IPS-18c (cell line): ENCODE data around the gene GMPS.
"Not testable (repeated sequence)": the region's sequence is repeated elsewhere in the genome, so short reads cannot be mapped to it uniquely, and the experiment has no call there.

Source experiments
- H3K4me3 ChIP-seq: 2 replicates; pipeline ENCODE4 v1.7.0; 2013; ENCODE audit warnings: low read depth, mild to moderate bottlenecking, low read length, moderate library complexity; ENCODE audit not compliant: insufficient read depth
- H3K9me3 ChIP-seq: one replicate; pipeline ENCODE4 v1.6.1; 2013; ENCODE audit warnings: mild to moderate bottlenecking, low read length, moderate library complexity; ENCODE audit not compliant: control insufficient read depth, insufficient read depth

Gene GMPS

GRCh38 chr3:155870133-155870944, at the start of gene GMPS:
TSS of gene GMPS (plus strand) at chr3:155870650. CDS start at chr3:155870871, 221 bp downstream.
- no peaks in the 10 kb centered on the region for H3K9me3 ChIP-seq

GRCh38 chr3:155828490-155829098, 41.9 kb upstream of the GMPS start:
- H3K9me3 ChIP-seq, H3K4me3 ChIP-seq: not testable (repeated sequence)

More at GRCh38 chr3:155870133-155870944, at the start of gene GMPS:
- H3K4me3 ChIP-seq = peak within 1 kb of the TSS; percentile 92

- no peaks in the 10 kb centered on the region for H3K9me3 ChIP-seq
- H3K4me3 ChIP-seq = no peak overlapping the region
Measured at GRCh38 chr3:155835341-155836071, 34.9 kb upstream of the GMPS start.

GRCh38 chr3:155843569-155843968, 26.9 kb upstream of the GMPS start:
- no peak overlapping the region for H3K4me3 ChIP-seq

GRCh38 chr3:155846119-155846518, 24.3 kb upstream of the GMPS start:
- no peaks in the 10 kb centered on the region for H3K9me3 ChIP-seq
- no peak overlapping the region for H3K4me3 ChIP-seq

More at GRCh38 chr3:155843569-155843968, 26.9 kb upstream of the GMPS start:
- H3K9me3 ChIP-seq = no peaks in the 10 kb centered on the region

GRCh38 chr3:155847993-155848392, 22.5 kb upstream of the GMPS start:
- Histone ChIP-seq H3K4me3 (no peak overlapping the region), H3K9me3 (no peaks in the 10 kb centered on the region)

- H3K4me3 ChIP-seq, H3K9me3 ChIP-seq: not testable (repeated sequence)
Measured at GRCh38 chr3:155849404-155849803, 21.0 kb upstream of the GMPS start.

GRCh38 chr3:155852341-155852740, 18.1 kb upstream of the GMPS start:
- H3K4me3 ChIP-seq = peak overlapping the region; percentile 98
- no peaks in the 10 kb centered on the region for H3K9me3 ChIP-seq

GRCh38 chr3:155853214-155854140, 17.0 kb upstream of the GMPS start:
- Histone ChIP-seq H3K4me3 (peak overlapping the region; percentile 98), H3K9me3 (no peaks in the 10 kb centered on the region)

GRCh38 chr3:155854141-155854940, 16.1 kb upstream of the GMPS start, which contains the start of gene SLC33A1:
TSS of gene SLC33A1 (minus strand) at chr3:155854427. CDS start at chr3:155853997, 430 bp downstream.
- Histone ChIP-seq H3K4me3 (peak within 1 kb of the TSS; percentile 98), H3K9me3 (no peaks in the 10 kb centered on the region)

GRCh38 chr3:155859859-155860258, 10.6 kb upstream of the GMPS start:
- Histone ChIP-seq H3K4me3 (no peak overlapping the region), H3K9me3 (no peaks in the 10 kb centered on the region)

- H3K9me3 ChIP-seq, H3K4me3 ChIP-seq: not testable (repeated sequence)
Measured at GRCh38 chr3:155860424-155860823, 10.0 kb upstream of the GMPS start.

GRCh38 chr3:155861476-155862183, 8.8 kb upstream of the GMPS start:
- H3K9me3 ChIP-seq = no peaks in the 10 kb centered on the region

GRCh38 chr3:155862290-155862982, 8.0 kb upstream of the GMPS start:
- not testable (repeated sequence) for H3K4me3 ChIP-seq, H3K9me3 ChIP-seq

More at GRCh38 chr3:155861476-155862183, 8.8 kb upstream of the GMPS start:
- no peak overlapping the region for H3K4me3 ChIP-seq
